ENCODE data around the gene SHROOM3.

DNA sequence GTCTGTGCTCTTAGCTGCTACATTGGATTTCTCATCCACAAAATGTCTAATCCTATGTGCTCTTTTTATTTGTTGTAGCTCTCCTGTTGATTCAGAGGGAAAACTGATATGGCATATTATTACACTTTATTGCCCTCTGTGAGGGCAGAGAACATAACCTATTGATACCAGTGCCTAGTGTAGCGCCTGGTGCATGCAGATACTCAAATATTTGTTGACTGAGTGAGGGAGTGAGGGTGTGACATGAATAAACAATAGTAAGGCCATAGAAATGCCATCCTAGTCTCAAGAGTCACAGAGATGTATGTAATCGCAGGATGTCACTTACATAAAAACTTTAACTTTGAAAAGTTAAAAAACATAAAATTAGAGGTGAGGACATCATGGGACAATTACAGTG is 159.1 kb downstream of the SHROOM3 start:
- TF ChIP-seq, protein P1, sequence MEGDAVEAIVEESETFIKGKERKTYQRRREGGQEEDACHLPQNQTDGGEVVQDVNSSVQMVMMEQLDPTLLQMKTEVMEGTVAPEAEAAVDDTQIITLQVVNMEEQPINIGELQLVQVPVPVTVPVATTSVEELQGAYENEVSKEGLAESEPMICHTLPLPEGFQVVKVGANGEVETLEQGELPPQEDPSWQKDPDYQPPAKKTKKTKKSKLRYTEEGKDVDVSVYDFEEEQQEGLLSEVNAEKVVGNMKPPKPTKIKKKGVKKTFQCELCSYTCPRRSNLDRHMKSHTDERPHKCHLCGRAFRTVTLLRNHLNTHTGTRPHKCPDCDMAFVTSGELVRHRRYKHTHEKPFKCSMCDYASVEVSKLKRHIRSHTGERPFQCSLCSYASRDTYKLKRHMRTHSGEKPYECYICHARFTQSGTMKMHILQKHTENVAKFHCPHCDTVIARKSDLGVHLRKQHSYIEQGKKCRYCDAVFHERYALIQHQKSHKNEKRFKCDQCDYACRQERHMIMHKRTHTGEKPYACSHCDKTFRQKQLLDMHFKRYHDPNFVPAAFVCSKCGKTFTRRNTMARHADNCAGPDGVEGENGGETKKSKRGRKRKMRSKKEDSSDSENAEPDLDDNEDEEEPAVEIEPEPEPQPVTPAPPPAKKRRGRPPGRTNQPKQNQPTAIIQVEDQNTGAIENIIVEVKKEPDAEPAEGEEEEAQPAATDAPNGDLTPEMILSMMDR (IDR thresholded peaks at IDR 0.05), result no peak
- TF ChIP-seq EZH2 (IDR thresholded peaks at IDR 0.05; ENCODE audit: borderline replicate concordance, insufficient read depth, low read depth, low read length, poor library complexity, severe bottlenecking), result no peak
